K562 (cell line): ENCODE results near the gene NUP153. TPM values are rescaled to one million over a fixed set of nuclear protein-coding genes. Genes with fewer than 3 reads are reported as not detected.

Experiments
- BACH1 ChIP-seq: fragments of 200-800 bp; sonication (Bioruptor generic); IDR thresholded peaks from 2 replicates; pipeline ENCODE4 v1.6.1; 2016; ENCODE audit warnings: missing genetic modification characterization, missing compliant biosample characterization
- CREM ChIP-seq: IDR thresholded peaks from 2 replicates; pipeline ENCODE4 v1.6.1; 2014; ENCODE audit warnings: antibody characterized with exemption, low read depth
- EGR1 ChIP-seq: fragments of 450-650 bp; conservative IDR thresholded peaks from 2 replicates; pipeline ENCODE4 v1.6.1; 2017; ENCODE audit warnings: mild to moderate bottlenecking
- ETV1 ChIP-seq: fragments of 450-650 bp; conservative IDR thresholded peaks from 2 replicates; pipeline ENCODE4 v1.6.1; 2016; ENCODE audit warnings: missing genetic modification characterization, control low read depth, low read depth, missing compliant biosample characterization
- FOXM1 ChIP-seq, 2 experiments: fragments of 450-650 bp in 1 of 2; sonication (generic) in 1 of 2; formaldehyde crosslinking in 1 of 2; IDR thresholded peaks; 2 replicates each; pipeline versions ENCODE4 v1.6.1 to v1.9.0; 2017 to 2022; ENCODE audit warnings: low read depth in 2 of 2, mild to moderate bottlenecking in 2 of 2, missing genetic modification reagents in 1 of 2, moderate library complexity in 1 of 2
- GTF2E2 ChIP-seq: fragments of 200-800 bp; sonication (Bioruptor generic); IDR thresholded peaks from 2 replicates; pipeline ENCODE4 v1.6.1; 2016; ENCODE audit warnings: missing genetic modification characterization, missing compliant biosample characterization
- MBD2 ChIP-seq: sonication (generic); IDR thresholded peaks from 2 replicates; pipeline ENCODE4 v1.6.1; 2016; ENCODE audit warnings: low read depth, borderline replicate concordance
- MTA1 ChIP-seq: fragments of 450-650 bp; IDR thresholded peaks from 2 replicates; pipeline ENCODE4 v1.6.1; 2017; ENCODE audit warnings: borderline replicate concordance
- PHF20 ChIP-seq: fragments of 450-650 bp; IDR thresholded peaks from 2 replicates; pipeline ENCODE4 v1.6.1; 2018; ENCODE audit not compliant: partially characterized antibody
- POLR2H ChIP-seq: IDR thresholded peaks from 2 replicates; pipeline ENCODE4 v1.6.1; 2016; ENCODE audit warnings: missing genetic modification characterization, low read depth, mild to moderate bottlenecking, control low read depth, missing compliant biosample characterization, moderate library complexity
- TAF1 ChIP-seq: IDR thresholded peaks from 2 replicates; pipeline ENCODE4 v1.6.1; 2011; ENCODE audit warnings: mild to moderate bottlenecking, low read length, moderate library complexity; ENCODE audit not compliant: insufficient read depth, control insufficient read depth, severe bottlenecking; ENCODE audit errors: extremely low read depth
- TAF9B ChIP-seq: fragments of 450-650 bp; IDR thresholded peaks from 2 replicates; pipeline ENCODE4 v1.6.1; 2018; ENCODE audit warnings: mild to moderate bottlenecking; ENCODE audit not compliant: partially characterized antibody
- THRAP3 ChIP-seq: fragments of 450-650 bp; IDR thresholded peaks from 2 replicates; pipeline ENCODE4 v1.6.1; 2016; ENCODE audit warnings: mild to moderate bottlenecking, inconsistent platforms, borderline replicate concordance
- TRIM28 ChIP-seq: fragments of 450-650 bp; IDR thresholded peaks from 2 replicates; pipeline ENCODE4 v1.6.1; 2017
- polyA plus RNA-seq, 8 experiments: library from polyadenylated mRNA; depleted of rRNA in 4 of 8; stranded (reverse) in 5 of 8; unstranded in 3 of 8; fragments of >200 nt; fragmentation: Nextera tagmentation in 2 of 8; fragmentation: Illumina TruSeq in 1 of 8; extraction: Ambion mirVana in 2 of 8; extraction: Trizol in 1 of 8; gene quantifications; 2 replicates each; pipeline versions ENCODE4 v1.2.1 to v1.2.3, GENCODE V29; 2011 to 2014; ENCODE audit warnings: inconsistent platforms in 1 of 8, missing spikeins in 1 of 8
- total RNA-seq, 7 experiments: library from RNA; depleted of rRNA in 6 of 7; stranded (reverse); fragments of >200 nt in 6 of 7; fragmentation: Illumina TruSeq in 2 of 7; extraction: Trizol in 2 of 7; gene quantifications; 2 replicates each; pipeline versions ENCODE4 v1.2.1 to v1.2.3, GENCODE V29; 2011 to 2021; ENCODE audit warnings: low replicate concordance in 1 of 7
- TF ChIP-seq, protein P1 (sequence below): fragments of 450-650 bp; IDR thresholded peaks from 2 replicates; pipeline ENCODE4 v1.6.1; 2018; ENCODE audit not compliant: partially characterized antibody
- TF ChIP-seq, protein P2 (sequence below): IDR thresholded peaks from 2 replicates; pipeline ENCODE4 v1.6.1; 2012; ENCODE audit warnings: low read depth, low read length, improper control_type of control experiment, borderline replicate concordance
- TF ChIP-seq, protein P3 (sequence below): sonication (generic); IDR thresholded peaks from 2 replicates; pipeline ENCODE4 v1.6.1; 2016
- TF ChIP-seq, protein P4 (sequence below), 3 experiments: fragments of 200-800 bp in 1 of 3; sonication (Bioruptor generic) in 1 of 3; sonication (generic) in 1 of 3; formaldehyde crosslinking in 1 of 3; IDR thresholded peaks; 2 replicates each; pipeline versions ENCODE4 v1.6.1 to v1.8.0; 2016 to 2022; ENCODE audit warnings: mild to moderate bottlenecking in 2 of 3, missing compliant biosample characterization in 2 of 3, missing genetic modification characterization in 2 of 3, missing genetic modification reagents in 1 of 3
- TF ChIP-seq, protein P5 (sequence below): fragments of 450-650 bp; conservative IDR thresholded peaks from 2 replicates; pipeline ENCODE4 v1.6.1; 2016; ENCODE audit warnings: missing genetic modification characterization, low read depth, mild to moderate bottlenecking, control low read depth, missing compliant biosample characterization

NUP153 gene
- total and polyA plus RNA-seq, 9 of the 15 experiments (the other 6 are each of a cell fraction or from before 2014, with no cell fraction given) = 21.9 to 110 (median 84.8) TPM

DNA sequence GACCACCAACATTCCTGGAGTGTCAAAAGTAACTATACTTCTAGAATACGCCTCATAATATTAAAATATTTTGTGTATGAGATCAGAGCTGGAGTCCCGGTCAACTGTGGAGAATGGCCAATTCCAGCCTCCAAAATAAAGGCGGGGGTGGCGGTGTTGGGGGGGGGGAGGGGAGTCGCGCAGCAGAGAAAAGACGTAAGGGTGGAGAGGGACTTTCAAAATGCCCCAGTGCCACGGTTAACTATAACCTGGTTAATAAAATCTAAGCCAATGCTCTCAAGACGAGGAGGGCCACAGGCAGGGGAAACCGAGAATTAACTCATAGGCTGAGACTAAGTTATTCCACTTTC lies 1.3 kb downstream of the NUP153 start (continued):
- TF ChIP-seq, protein P1, sequence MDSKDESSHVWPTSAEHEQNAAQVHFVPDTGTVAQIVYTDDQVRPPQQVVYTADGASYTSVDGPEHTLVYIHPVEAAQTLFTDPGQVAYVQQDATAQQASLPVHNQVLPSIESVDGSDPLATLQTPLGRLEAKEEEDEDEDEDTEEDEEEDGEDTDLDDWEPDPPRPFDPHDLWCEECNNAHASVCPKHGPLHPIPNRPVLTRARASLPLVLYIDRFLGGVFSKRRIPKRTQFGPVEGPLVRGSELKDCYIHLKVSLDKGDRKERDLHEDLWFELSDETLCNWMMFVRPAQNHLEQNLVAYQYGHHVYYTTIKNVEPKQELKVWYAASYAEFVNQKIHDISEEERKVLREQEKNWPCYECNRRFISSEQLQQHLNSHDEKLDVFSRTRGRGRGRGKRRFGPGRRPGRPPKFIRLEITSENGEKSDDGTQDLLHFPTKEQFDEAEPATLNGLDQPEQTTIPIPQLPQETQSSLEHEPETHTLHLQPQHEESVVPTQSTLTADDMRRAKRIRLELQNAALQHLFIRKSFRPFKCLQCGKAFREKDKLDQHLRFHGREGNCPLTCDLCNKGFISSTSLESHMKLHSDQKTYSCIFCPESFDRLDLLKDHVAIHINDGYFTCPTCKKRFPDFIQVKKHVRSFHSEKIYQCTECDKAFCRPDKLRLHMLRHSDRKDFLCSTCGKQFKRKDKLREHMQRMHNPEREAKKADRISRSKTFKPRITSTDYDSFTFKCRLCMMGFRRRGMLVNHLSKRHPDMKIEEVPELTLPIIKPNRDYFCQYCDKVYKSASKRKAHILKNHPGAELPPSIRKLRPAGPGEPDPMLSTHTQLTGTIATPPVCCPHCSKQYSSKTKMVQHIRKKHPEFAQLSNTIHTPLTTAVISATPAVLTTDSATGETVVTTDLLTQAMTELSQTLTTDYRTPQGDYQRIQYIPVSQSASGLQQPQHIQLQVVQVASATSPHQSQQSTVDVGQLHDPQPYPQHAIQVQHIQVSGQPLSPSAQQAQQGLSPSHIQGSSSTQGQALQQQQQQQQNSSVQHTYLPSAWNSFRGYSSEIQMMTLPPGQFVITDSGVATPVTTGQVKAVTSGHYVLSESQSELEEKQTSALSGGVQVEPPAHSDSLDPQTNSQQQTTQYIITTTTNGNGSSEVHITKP = peak; percentile 79
- TF ChIP-seq PHF20 (no peak), CREM (0 out of 2 replicates have a peak, but pooled peaks have one; percentile 6), EGR1 (peak; percentile 54), TRIM28 (no peak), TAF1 (peak; percentile 32), GTF2E2 (no peak), MTA1 (no peak), MBD2 (no peak), FOXM1 (IDR thresholded peaks at IDR 0.05; ENCODE audit: low read depth) (no peak), FOXM1 (CRISPR knock-in tag; IDR thresholded peaks at IDR 0.05; ENCODE audit: low read depth) (no peak), ETV1 (tag) (no peak), THRAP3 (no peak), TAF9B (peak; percentile 41), POLR2H (peak; percentile 71), BACH1 (tag) (0 out of 2 replicates have a peak, but pooled peaks have one; percentile 72)
- TF ChIP-seq, protein P2, sequence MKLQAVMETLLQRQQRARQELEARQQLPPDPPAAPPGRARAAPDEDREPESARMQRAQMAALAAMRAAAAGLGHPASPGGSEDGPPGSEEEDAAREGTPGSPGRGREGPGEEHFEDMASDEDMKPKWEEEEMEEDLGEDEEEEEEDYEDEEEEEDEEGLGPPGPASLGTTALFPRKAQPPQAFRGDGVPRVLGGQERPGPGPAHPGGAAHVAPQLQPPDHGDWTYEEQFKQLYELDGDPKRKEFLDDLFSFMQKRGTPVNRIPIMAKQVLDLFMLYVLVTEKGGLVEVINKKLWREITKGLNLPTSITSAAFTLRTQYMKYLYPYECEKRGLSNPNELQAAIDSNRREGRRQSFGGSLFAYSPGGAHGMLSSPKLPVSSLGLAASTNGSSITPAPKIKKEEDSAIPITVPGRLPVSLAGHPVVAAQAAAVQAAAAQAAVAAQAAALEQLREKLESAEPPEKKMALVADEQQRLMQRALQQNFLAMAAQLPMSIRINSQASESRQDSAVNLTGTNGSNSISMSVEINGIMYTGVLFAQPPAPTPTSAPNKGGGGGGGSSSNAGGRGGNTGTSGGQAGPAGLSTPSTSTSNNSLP = peak; percentile 7; the same call in 1 of the 2 replicates
- TF ChIP-seq, protein P3, sequence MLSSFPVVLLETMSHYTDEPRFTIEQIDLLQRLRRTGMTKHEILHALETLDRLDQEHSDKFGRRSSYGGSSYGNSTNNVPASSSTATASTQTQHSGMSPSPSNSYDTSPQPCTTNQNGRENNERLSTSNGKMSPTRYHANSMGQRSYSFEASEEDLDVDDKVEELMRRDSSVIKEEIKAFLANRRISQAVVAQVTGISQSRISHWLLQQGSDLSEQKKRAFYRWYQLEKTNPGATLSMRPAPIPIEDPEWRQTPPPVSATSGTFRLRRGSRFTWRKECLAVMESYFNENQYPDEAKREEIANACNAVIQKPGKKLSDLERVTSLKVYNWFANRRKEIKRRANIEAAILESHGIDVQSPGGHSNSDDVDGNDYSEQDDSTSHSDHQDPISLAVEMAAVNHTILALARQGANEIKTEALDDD = peak; percentile 93; the same call in 1 of the 2 replicates
- TF ChIP-seq, protein P4, sequence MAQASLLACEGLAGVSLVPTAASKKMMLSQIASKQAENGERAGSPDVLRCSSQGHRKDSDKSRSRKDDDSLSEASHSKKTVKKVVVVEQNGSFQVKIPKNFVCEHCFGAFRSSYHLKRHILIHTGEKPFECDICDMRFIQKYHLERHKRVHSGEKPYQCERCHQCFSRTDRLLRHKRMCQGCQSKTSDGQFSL (CRISPR knock-in tag; IDR thresholded peaks at IDR 0.05) = no peak
- TF ChIP-seq, protein P4 (tag; IDR thresholded peaks at IDR 0.05) = peak in 1 of 2 experiments; percentile 93; a peak in 1 of 4 replicates
- TF ChIP-seq, protein P5, sequence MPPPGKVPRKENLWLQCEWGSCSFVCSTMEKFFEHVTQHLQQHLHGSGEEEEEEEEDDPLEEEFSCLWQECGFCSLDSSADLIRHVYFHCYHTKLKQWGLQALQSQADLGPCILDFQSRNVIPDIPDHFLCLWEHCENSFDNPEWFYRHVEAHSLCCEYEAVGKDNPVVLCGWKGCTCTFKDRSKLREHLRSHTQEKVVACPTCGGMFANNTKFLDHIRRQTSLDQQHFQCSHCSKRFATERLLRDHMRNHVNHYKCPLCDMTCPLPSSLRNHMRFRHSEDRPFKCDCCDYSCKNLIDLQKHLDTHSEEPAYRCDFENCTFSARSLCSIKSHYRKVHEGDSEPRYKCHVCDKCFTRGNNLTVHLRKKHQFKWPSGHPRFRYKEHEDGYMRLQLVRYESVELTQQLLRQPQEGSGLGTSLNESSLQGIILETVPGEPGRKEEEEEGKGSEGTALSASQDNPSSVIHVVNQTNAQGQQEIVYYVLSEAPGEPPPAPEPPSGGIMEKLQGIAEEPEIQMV = no peak
